Measurements from ENCODE around the gene OGFOD1. TPM values are rescaled to one million over a fixed set of nuclear protein-coding genes. Genes with fewer than 3 reads are reported as not detected.

Gene OGFOD1
- total RNA-seq, 4 donors from 2014 or later = 28.8 to 58.3 (median 32.1) TPM

DNA sequence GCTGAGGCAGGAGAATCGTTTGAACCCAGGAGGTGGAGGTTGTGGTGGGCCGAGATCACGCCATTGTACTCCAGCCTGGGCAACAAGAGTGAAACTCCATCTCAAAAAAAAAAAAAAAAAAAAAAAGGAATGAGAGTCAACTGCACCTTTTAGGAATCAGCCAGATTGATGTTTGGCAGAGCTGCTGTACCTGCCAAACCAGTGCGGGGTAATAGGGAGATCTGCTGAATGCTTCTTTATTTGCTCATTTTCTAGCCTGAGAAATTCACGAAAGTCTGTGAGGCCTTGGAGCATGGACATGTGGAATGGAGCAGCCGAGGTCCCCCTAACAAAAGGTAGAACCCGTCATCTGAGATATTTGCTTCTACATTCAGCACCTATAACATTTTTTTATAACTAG, 18.4 kb downstream of the OGFOD1 start:
- peaks cover 1 to 100% (median 43%) of the 10 kb centered on the region in 3 donors for H3K36me3 ChIP-seq
- WGBS, 2 donors = 60 to 63% methylated on average over 7 of the region's 7 CpGs

DNA sequence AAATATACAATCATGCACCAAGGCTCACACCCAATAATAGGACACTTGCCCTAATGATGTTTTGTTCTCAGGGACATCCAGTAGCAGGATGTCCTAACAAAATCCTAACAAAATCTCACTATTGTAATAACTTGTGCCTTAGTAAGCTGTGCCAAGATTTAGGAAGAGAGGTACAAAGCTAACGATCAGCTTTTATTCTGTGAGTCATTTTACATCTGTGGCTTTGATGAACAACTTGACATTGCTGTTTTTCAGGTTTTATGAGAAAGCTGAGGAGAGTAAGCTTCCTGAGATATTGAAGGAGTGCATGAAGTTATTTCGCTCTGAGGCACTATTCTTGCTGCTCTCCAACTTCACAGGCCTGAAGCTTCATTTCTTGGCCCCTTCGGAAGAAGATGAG, 18.9 kb downstream of the OGFOD1 start:
- no peaks in the 10 kb centered on the region for H3K9me3 ChIP-seq
- peaks cover 0 to 48% (median 4%) of the 10 kb centered on the region in 3 donors for H3K4me1 ChIP-seq
- TF ChIP-seq, protein P1, sequence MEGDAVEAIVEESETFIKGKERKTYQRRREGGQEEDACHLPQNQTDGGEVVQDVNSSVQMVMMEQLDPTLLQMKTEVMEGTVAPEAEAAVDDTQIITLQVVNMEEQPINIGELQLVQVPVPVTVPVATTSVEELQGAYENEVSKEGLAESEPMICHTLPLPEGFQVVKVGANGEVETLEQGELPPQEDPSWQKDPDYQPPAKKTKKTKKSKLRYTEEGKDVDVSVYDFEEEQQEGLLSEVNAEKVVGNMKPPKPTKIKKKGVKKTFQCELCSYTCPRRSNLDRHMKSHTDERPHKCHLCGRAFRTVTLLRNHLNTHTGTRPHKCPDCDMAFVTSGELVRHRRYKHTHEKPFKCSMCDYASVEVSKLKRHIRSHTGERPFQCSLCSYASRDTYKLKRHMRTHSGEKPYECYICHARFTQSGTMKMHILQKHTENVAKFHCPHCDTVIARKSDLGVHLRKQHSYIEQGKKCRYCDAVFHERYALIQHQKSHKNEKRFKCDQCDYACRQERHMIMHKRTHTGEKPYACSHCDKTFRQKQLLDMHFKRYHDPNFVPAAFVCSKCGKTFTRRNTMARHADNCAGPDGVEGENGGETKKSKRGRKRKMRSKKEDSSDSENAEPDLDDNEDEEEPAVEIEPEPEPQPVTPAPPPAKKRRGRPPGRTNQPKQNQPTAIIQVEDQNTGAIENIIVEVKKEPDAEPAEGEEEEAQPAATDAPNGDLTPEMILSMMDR (IDR thresholded peaks at IDR 0.05) = no peak
- TF ChIP-seq POLR2A (IDR thresholded peaks at IDR 0.05) = no peak
- no peaks in the 10 kb centered on the region for H3K27me3 ChIP-seq
- no peak for DNase-seq
- peak overlapping the region in 3 of 4 donors; percentile 38 to 68 (median 57) for H3K27ac ChIP-seq
- WGBS, 2 donors = 35 to 79% methylated on average over 3 of the region's 3 CpGs
- peak overlapping the region in 1 of 4 donors; percentile 3 for H3K4me3 ChIP-seq
- peaks cover 5 to 100% (median 46%) of the 10 kb centered on the region in 3 donors for H3K36me3 ChIP-seq
- intact Hi-C loops (cut with DNase I) = no loop called here

More for the DNA sequence above, 18.4 kb downstream of the OGFOD1 start:
- no peak for DNase-seq
- peak overlapping the region in 3 of 4 donors; percentile 38 to 68 (median 57) for H3K27ac ChIP-seq
- peaks cover 0 to 48% (median 4%) of the 10 kb centered on the region in 3 donors for H3K4me1 ChIP-seq
- no peak overlapping the region for H3K4me3 ChIP-seq
- TF ChIP-seq, protein P1 (IDR thresholded peaks at IDR 0.05) = no peak
- no peak for TF ChIP-seq POLR2A (IDR thresholded peaks at IDR 0.05)
- no peaks in the 10 kb centered on the region for H3K27me3 ChIP-seq
- intact Hi-C loops (cut with DNase I) = no loop called here
- H3K9me3 ChIP-seq = no peaks in the 10 kb centered on the region

DNA sequence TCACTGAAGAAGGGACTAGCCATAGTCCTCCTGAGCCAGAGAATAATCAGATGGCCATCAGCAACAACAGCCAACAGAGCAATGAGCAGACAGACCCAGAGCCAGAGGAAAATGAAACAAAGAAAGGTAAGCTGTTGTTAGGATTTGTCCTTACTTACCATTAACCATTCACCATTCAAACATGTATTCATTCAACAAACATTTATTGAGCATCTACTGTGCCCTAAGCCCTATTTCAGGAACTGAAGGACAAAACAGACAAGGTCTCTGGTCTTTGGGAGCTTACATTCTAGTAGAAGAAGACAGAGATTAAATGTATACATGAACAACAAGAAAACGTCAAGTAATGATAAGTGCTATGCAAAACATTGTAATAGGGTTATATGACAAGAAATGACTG, 19.3 kb downstream of the OGFOD1 start:
- H3K9me3 ChIP-seq = no peaks in the 10 kb centered on the region
- peaks cover 5 to 100% (median 49%) of the 10 kb centered on the region in 3 donors for H3K36me3 ChIP-seq
- H3K4me3 ChIP-seq = peak overlapping the region in 1 of 4 donors; percentile 3
- peak overlapping the region in 2 of 4 donors; percentile 57 to 68 for H3K27ac ChIP-seq
- no peaks in the 10 kb centered on the region for H3K27me3 ChIP-seq
- 68 to 91% methylated on average over 1 of the region's 1 CpG for WGBS, 2 donors
- TF ChIP-seq, protein P1 (IDR thresholded peaks at IDR 0.05) = no peak
- TF ChIP-seq POLR2A (IDR thresholded peaks at IDR 0.05) = no peak
- peaks cover 0 to 48% (median 4%) of the 10 kb centered on the region in 3 donors for H3K4me1 ChIP-seq
- intact Hi-C loops (cut with DNase I) = no loop called here
- no peak for DNase-seq

DNA sequence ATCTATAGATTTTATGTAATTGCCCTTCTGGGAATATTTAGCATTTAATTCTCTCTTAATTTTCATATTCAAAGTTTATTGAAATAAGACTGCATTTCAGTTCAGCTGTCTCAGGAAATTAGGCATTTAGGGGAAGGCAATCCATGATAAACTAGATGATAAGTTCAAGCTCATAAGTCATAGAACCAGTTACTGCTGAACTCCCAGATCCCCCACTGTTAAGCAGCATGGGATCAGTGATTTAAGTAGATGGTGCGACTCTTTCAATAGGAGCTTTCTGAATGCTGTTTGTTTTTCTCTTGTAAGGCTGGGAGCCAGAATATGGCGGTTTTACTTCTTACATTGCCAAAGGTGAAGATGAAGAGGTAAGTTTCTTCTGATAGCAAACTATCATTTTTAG, 23.8 kb downstream of the OGFOD1 start:
- Histone ChIP-seq H3K4me1 (peaks cover 0 to 20% (median 4%) of the 10 kb centered on the region in 3 donors), H3K27ac (no peak overlapping the region), H3K36me3 (peaks cover 5 to 100% (median 34%) of the 10 kb centered on the region in 3 donors), H3K9me3 (no peaks in the 10 kb centered on the region), H3K27me3 (no peaks in the 10 kb centered on the region), H3K4me3 (no peak overlapping the region)
- TF ChIP-seq POLR2A (IDR thresholded peaks at IDR 0.05) = no peak
- TF ChIP-seq, protein P1 (IDR thresholded peaks at IDR 0.05) = no peak
- intact Hi-C loops (cut with DNase I) = no loop called here
- WGBS, 2 donors = 86 to 90% methylated on average over 2 of the region's 2 CpGs
- DNase-seq = no peak

DNA sequence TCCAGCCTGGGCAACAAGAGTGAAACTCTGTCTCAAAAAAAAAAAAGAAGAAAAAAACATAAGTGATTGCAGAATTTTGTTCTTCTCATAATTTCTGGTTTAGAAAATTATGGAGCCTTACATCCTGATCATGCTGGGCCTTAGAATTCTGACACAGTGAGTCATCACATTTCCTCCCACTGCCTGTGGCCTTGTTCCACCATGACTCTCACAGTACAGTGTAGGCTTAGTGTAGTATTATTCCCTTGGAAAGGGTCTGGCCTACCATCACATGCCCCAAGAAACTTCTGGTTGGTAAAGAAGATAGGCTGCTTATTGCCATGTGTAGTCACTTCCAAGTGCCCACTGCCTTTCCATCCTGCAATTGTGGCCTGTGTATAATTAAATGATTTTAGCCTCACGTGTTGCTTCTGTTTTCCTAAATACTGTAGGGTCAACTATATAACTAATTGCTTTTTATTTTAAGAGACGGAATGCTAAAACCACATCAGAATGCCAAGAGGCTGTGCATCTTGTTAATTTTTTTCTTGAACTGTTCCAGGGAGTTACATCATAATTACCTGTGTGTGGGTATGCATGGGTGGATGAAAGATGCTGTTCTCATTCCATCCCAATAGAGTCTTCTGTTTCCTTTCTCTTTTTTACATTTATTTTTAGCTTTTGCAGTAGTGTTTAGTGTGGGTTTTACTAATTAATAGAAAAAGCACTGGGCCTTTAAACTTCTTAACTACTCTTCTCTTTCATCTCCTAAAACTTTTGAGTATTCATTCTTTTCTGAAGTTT, 25.9 kb downstream of the OGFOD1 start:
- peaks cover 5 to 100% (median 17%) of the 10 kb centered on the region in 3 donors for H3K36me3 ChIP-seq
- H3K27me3 ChIP-seq = no peaks in the 10 kb centered on the region

More for the DNA sequence above, 25.9 kb downstream of the OGFOD1 start:
- Histone ChIP-seq H3K4me1 (peaks cover 0 to 19% (median 0%) of the 10 kb centered on the region in 3 donors), H3K27ac (no peak overlapping the region), H3K9me3 (no peaks in the 10 kb centered on the region), H3K4me3 (no peak overlapping the region)
- intact Hi-C loops (cut with DNase I) = no loop called here
- no peak for DNase-seq
- no peak for TF ChIP-seq POLR2A (IDR thresholded peaks at IDR 0.05)
- TF ChIP-seq, protein P1 (IDR thresholded peaks at IDR 0.05) = no peak
- WGBS, 2 donors = 72 to 87% methylated on average over 2 of the region's 2 CpGs
